Glutamatergic neuron (in vitro differentiated cells): Measurements from ENCODE around the gene EPB41L2. TPM values are rescaled to one million over a fixed set of nuclear protein-coding genes. Genes with fewer than 3 reads are reported as not detected.

ENCODE experiments used
- DNase-seq: peaks from one replicate; pipeline ENCODE4 v3.0.0; 2022
- H3K27ac Mint-ChIP-seq: one replicate; pipeline ENCODE4 v1.8.0; 2020; ENCODE audit warnings: mild to moderate bottlenecking, mixed read lengths, inconsistent platforms; ENCODE audit not compliant: unreplicated experiment
- H3K27me3 Mint-ChIP-seq: one replicate; pipeline ENCODE4 v1.8.0; 2020; ENCODE audit warnings: mild to moderate bottlenecking, moderate library complexity, mixed read lengths, inconsistent platforms; ENCODE audit not compliant: unreplicated experiment
- H3K36me3 Mint-ChIP-seq: one replicate; pipeline ENCODE4 v1.8.0; 2020; ENCODE audit warnings: mild to moderate bottlenecking, mixed read lengths, inconsistent platforms; ENCODE audit not compliant: unreplicated experiment
- H3K4me1 Mint-ChIP-seq: one replicate; pipeline ENCODE4 v1.8.0; 2020; ENCODE audit warnings: mild to moderate bottlenecking, low read depth, mixed read lengths, inconsistent platforms; ENCODE audit not compliant: unreplicated experiment
- H3K4me3 Mint-ChIP-seq: one replicate; pipeline ENCODE4 v1.8.0; 2020; ENCODE audit warnings: mild to moderate bottlenecking, mixed read lengths, inconsistent platforms; ENCODE audit not compliant: unreplicated experiment
- H3K9me3 Mint-ChIP-seq: one replicate; pipeline ENCODE4 v1.8.0; 2020; ENCODE audit warnings: mild to moderate bottlenecking, moderate library complexity, mixed read lengths, inconsistent platforms; ENCODE audit not compliant: unreplicated experiment
- total RNA-seq: library from RNA; stranded (reverse); fragmentation: NEBNext Ultra II Directional; extraction: Animal tissue kit (Norgen Biotek cat#: 25700); gene quantifications from one replicate; pipeline ENCODE4 v1.2.1, GENCODE V29; 2021; ENCODE audit not compliant: unreplicated experiment
- TF ChIP-seq, protein P1 (sequence below): fragments of 200-600 bp; sonication (generic); IDR thresholded peaks from one replicate; pipeline ENCODE4 v1.5.0; 2021; ENCODE audit not compliant: partially characterized antibody, unreplicated experiment

The EPB41L2 gene
- total RNA-seq, 1 donor from 2014 or later, result 36.2 TPM

DNA sequence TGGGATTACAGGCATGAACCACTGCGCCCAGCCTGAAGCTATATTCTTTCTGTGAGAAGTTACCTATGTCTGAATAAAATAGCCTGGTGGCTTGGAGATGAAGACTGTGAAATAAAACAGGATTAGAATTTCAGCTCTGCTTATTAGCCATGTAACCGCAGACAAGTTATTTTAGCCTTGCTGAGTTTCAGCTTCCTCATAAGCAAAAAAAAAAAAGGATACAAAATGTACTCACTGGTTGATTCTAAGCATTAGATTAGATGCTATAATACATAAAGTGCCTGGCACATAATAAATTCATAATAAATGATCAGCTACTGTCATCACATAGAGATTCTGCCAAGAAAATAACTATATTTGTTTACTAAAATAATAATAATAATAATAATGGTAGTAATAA is 98.8 kb downstream of the EPB41L2 start:
- H3K4me3 Mint-ChIP-seq, result no peak overlapping the region
- H3K9me3 Mint-ChIP-seq, result no peaks in the 10 kb centered on the region
- H3K36me3 Mint-ChIP-seq, result no peaks in the 10 kb centered on the region
- TF ChIP-seq, protein P1, sequence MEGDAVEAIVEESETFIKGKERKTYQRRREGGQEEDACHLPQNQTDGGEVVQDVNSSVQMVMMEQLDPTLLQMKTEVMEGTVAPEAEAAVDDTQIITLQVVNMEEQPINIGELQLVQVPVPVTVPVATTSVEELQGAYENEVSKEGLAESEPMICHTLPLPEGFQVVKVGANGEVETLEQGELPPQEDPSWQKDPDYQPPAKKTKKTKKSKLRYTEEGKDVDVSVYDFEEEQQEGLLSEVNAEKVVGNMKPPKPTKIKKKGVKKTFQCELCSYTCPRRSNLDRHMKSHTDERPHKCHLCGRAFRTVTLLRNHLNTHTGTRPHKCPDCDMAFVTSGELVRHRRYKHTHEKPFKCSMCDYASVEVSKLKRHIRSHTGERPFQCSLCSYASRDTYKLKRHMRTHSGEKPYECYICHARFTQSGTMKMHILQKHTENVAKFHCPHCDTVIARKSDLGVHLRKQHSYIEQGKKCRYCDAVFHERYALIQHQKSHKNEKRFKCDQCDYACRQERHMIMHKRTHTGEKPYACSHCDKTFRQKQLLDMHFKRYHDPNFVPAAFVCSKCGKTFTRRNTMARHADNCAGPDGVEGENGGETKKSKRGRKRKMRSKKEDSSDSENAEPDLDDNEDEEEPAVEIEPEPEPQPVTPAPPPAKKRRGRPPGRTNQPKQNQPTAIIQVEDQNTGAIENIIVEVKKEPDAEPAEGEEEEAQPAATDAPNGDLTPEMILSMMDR, result no peak
- DNase-seq, result no peak
- H3K4me1 Mint-ChIP-seq, result peaks cover 5% of the 10 kb centered on the region
- H3K27me3 Mint-ChIP-seq, result no peaks in the 10 kb centered on the region
- no peak overlapping the region for H3K27ac Mint-ChIP-seq

DNA sequence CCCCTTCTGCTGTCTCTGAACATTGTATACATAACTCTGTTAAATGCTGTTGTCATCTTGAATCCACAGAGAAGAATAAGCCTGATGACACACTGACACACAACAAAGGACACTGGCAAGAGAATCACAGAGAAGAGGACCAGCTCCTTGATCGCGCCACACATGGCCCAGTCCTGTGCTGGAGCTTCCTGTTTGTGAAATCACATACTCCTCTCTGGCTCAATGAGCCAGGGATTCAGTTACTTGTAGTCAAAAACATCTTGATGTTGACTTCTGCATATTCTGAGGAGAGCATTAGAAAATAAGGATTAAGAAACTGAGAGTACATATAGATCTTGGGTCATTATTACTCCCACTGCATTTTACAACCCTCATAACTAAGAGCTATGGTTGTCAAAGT is 100.1 kb downstream of the EPB41L2 start:
- TF ChIP-seq, protein P1, result no peak
- no peaks in the 10 kb centered on the region for H3K36me3 Mint-ChIP-seq
- no peak overlapping the region for H3K27ac Mint-ChIP-seq
- no peak for DNase-seq
- no peaks in the 10 kb centered on the region for H3K27me3 Mint-ChIP-seq
- no peaks in the 10 kb centered on the region for H3K9me3 Mint-ChIP-seq
- H3K4me3 Mint-ChIP-seq, result no peak overlapping the region
- peaks cover 3% of the 10 kb centered on the region for H3K4me1 Mint-ChIP-seq

DNA sequence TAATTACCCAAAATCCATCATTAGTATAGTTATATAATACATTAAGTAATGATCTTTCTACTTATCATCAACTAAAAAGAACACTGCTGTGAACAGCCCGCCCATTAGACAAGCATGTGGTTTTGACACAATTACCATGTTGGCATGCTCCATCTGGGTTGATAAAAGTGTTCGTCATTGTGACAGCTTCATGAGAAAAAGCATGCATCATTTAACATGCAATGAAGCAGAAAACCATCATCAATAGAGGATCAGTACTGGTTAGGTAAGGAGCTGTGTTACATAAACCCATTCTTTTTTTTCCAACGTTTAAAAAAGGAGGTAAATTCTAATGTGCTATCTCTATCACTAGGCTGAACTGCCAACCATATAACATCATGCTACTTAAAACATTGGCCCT is 101.9 kb downstream of the EPB41L2 start:
- no peaks in the 10 kb centered on the region for H3K4me1 Mint-ChIP-seq
- no peak overlapping the region for H3K27ac Mint-ChIP-seq
- no peaks in the 10 kb centered on the region for H3K36me3 Mint-ChIP-seq
- no peak for DNase-seq
- TF ChIP-seq, protein P1, result no peak
- no peaks in the 10 kb centered on the region for H3K27me3 Mint-ChIP-seq
- H3K9me3 Mint-ChIP-seq, result no peaks in the 10 kb centered on the region
- H3K4me3 Mint-ChIP-seq, result no peak overlapping the region

DNA sequence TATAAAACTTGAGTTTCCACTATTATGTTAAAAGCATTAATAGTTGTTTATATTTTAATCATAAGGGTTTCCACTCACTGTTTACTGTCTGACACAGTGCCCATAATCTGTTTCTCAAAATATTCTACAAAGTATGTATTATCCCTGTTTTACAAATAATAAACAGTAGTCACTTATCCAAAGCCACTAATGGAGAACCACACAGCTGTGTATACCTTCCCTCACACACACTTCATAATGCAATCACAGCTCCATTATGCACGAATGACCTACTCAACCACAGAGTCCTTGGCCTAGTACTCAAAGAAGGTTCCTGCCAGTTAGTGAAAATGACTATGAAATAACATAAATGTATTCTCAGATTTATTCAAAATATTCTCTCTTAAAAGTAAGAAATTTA is 103.1 kb downstream of the EPB41L2 start:
- Mint-ChIP-seq H3K9me3 (no peaks in the 10 kb centered on the region), H3K27me3 (no peaks in the 10 kb centered on the region), H3K36me3 (no peaks in the 10 kb centered on the region), H3K4me3 (no peak overlapping the region), H3K4me1 (no peaks in the 10 kb centered on the region), H3K27ac (no peak overlapping the region)
- DNase-seq, result no peak
- TF ChIP-seq, protein P1, result no peak

DNA sequence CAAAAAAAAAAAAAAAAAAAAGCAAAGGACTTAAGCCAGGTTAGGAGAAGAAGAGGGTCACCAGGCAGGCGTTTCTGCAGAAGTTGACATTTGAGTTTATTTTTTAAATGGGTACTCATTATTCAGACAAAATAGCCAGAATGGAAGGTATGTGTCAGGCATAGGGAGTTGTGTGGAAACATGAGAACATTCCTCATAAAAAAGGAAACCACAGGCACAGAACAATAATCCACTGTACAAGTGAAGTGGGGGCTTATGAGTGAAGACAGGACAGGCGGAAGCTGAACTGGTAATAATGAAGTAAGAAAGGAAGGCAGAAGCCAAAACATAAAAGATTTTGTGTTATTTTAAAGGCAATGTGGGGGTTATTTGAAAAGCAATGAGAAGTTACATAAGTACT is 104.6 kb downstream of the EPB41L2 start:
- Mint-ChIP-seq H3K4me3 (no peak overlapping the region), H3K27me3 (no peaks in the 10 kb centered on the region), H3K4me1 (no peaks in the 10 kb centered on the region), H3K9me3 (no peaks in the 10 kb centered on the region), H3K27ac (no peak overlapping the region), H3K36me3 (no peaks in the 10 kb centered on the region)
- TF ChIP-seq, protein P1, result no peak
- DNase-seq, result no peak
